Measurements from ENCODE around the gene VSIG2.
A peak's percentile ranks its signal among the peaks of the same experiment; 100 is the strongest.

VSIG2 gene

GRCh38 chr11:124768914-124769313 is 16.9 kb upstream of the VSIG2 start:
- TF ChIP-seq CTCF (IDR thresholded peaks at IDR 0.05; ENCODE audit: low read depth, low read length): no peak
- H3K27ac ChIP-seq: no peak overlapping the region
- no peak for DNase-seq

GRCh38 chr11:124766156-124766555 is 14.1 kb upstream of the VSIG2 start:
- H3K36me3 ChIP-seq: peaks cover 10% of the 10 kb centered on the region
- no peak overlapping the region for H3K4me3 ChIP-seq (ENCODE audit: low read depth, low read length)
- no peaks in the 10 kb centered on the region for H3K27me3 ChIP-seq (ENCODE audit: insufficient read depth, low read depth, severe bottlenecking)
- no peak for DNase-seq
- no peak for TF ChIP-seq CTCF (IDR thresholded peaks at IDR 0.05; ENCODE audit: low read depth, low read length)
- H3K9me3 ChIP-seq (ENCODE audit: severe bottlenecking): no peaks in the 10 kb centered on the region
- H3K27ac ChIP-seq: no peak overlapping the region

More at GRCh38 chr11:124768914-124769313, 16.9 kb upstream of the VSIG2 start:
- Histone ChIP-seq H3K36me3 (peaks cover 26% of the 10 kb centered on the region), H3K9me3 (ENCODE audit: severe bottlenecking) (no peaks in the 10 kb centered on the region), H3K4me3 (ENCODE audit: low read depth, low read length) (no peak overlapping the region), H3K27me3 (ENCODE audit: insufficient read depth, low read depth, severe bottlenecking) (no peaks in the 10 kb centered on the region)

- H3K9me3 ChIP-seq (ENCODE audit: severe bottlenecking): no peaks in the 10 kb centered on the region
- no peaks in the 10 kb centered on the region for H3K27me3 ChIP-seq (ENCODE audit: insufficient read depth, low read depth, severe bottlenecking)
- peak overlapping the region; percentile 49; the same call in 1 of the 2 replicates for H3K27ac ChIP-seq
- H3K4me3 ChIP-seq (ENCODE audit: low read depth, low read length): peak overlapping the region; percentile 78
- DNase-seq: peak; percentile 90
- peak; percentile 60 for TF ChIP-seq CTCF (IDR thresholded peaks at IDR 0.05; ENCODE audit: low read depth, low read length)
- peaks cover 6% of the 10 kb centered on the region for H3K36me3 ChIP-seq
Measured at GRCh38 chr11:124763156-124763947, 11.3 kb upstream of the VSIG2 start.

GRCh38 chr11:124762624-124763155 is 10.6 kb upstream of the VSIG2 start:
- no peaks in the 10 kb centered on the region for H3K9me3 ChIP-seq (ENCODE audit: severe bottlenecking)
- H3K4me3 ChIP-seq (ENCODE audit: low read depth, low read length): peak overlapping the region; percentile 78
- no peaks in the 10 kb centered on the region for H3K27me3 ChIP-seq (ENCODE audit: insufficient read depth, low read depth, severe bottlenecking)
- H3K36me3 ChIP-seq: peaks cover 4% of the 10 kb centered on the region
- TF ChIP-seq CTCF (IDR thresholded peaks at IDR 0.05; ENCODE audit: low read depth, low read length): peak; percentile 19; the same call in 1 of the 2 replicates
- peak; percentile 46 for DNase-seq
- peak overlapping the region; percentile 49; the same call in 1 of the 2 replicates for H3K27ac ChIP-seq

- TF ChIP-seq CTCF (IDR thresholded peaks at IDR 0.05; ENCODE audit: low read depth, low read length): no peak; the same call in 1 of the 2 replicates
- Histone ChIP-seq H3K27ac (peak within 1 kb of the TSS; percentile 49; the same call in 1 of the 2 replicates), H3K27me3 (ENCODE audit: insufficient read depth, low read depth, severe bottlenecking) (no peaks in the 10 kb centered on the region), H3K9me3 (ENCODE audit: severe bottlenecking) (no peaks in the 10 kb centered on the region), H3K36me3 (no peaks in the 10 kb centered on the region), H3K4me3 (ENCODE audit: low read depth, low read length) (peak within 1 kb of the TSS; percentile 78)
- peak; percentile 71 for DNase-seq
Measured at GRCh38 chr11:124762105-124762623, 10.1 kb upstream of the VSIG2 start, which contains the start of gene ESAM. Gene ESAM, minus strand, starts transcription at chr11:124762290. Its CDS starts 136 bp downstream, at chr11:124762154.
